GM19023 (cell line): ENCODE results near the gene DHX58.
"Not testable (repeated sequence)": the region's sequence is repeated elsewhere in the genome, so short reads cannot be mapped to it uniquely, and the experiment has no call there.

ENCODE experiments used
- ATAC-seq: cut with Tn5 transposase; IDR thresholded peaks from one replicate; pipeline ENCODE4 v1.9.1; 2021; ENCODE audit warnings: mild to moderate bottlenecking, moderate library complexity; ENCODE audit not compliant: unreplicated experiment

DHX58 gene

DNA sequence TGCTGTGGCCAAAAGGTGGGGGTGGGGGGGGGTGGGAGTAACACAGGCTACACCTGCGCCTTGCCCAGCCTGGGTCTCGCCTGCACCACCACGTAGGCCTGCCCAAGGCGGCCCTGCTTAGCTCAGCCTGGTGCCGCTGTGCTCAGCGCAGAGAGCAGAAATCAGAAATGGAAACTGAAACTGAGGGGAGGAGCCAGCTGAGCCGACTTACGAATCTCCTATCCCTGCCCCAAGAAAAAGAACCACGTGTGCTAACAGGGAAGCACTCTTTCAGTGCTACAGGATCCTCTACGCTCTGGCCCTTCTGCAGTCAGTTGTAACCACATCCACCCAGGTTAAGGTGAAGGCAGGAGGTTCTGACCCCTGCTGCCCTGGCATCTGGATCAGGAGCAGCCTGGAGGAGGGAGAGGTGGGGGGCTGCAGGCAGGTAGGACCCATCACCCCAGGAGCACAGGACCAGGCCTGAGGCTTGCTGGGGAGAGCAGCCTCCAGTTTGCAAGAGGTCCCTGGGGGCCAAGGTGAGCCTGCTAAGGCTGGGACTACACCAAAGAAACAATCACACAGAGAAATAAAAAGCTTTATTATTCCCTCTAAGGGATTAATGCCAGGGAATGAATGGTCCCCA is at the start of gene DHX58:
Gene DHX58, minus strand, starts transcription at position 163 of the 625 bp plus-strand sequence. CDS start 822 bp downstream, outside the sequence.
- ATAC-seq, result peak; percentile 75

DNA sequence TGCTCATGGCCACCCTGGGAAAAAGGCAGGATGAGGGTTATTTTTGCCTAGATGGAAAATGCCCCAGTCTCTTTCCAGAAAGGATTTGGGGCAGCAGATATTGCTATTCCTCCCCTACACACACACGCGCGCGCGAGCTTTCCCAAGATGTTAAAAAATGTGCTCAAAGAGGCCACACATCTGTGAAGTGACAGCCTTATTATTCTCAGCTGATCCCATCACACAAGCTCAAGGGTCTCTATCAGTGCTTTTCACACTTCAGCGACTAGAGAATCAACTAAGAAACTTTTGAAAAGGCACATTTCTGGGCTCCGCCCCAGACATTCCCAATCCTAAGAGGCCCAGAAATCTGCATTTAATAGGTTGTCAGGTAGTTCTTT is 48.0 kb upstream of the DHX58 start:
- no peak for ATAC-seq

- ATAC-seq, result no peak
Measured at GRCh38 chr17:42159796-42160530, 47.4 kb upstream of the DHX58 start.

- no peak for ATAC-seq
Measured at GRCh38 chr17:42155614-42156045, 43.1 kb upstream of the DHX58 start.

GRCh38 chr17:42153919-42154742 is 41.6 kb upstream of the DHX58 start:
- ATAC-seq, result no peak

- ATAC-seq, result no peak
Measured at GRCh38 chr17:42146911-42147607, 34.5 kb upstream of the DHX58 start.

- not testable (repeated sequence) for ATAC-seq
Measured at GRCh38 chr17:42143138-42143537, 30.6 kb upstream of the DHX58 start.

GRCh38 chr17:42142371-42142896 is 29.9 kb upstream of the DHX58 start:
- ATAC-seq, result no peak

DNA sequence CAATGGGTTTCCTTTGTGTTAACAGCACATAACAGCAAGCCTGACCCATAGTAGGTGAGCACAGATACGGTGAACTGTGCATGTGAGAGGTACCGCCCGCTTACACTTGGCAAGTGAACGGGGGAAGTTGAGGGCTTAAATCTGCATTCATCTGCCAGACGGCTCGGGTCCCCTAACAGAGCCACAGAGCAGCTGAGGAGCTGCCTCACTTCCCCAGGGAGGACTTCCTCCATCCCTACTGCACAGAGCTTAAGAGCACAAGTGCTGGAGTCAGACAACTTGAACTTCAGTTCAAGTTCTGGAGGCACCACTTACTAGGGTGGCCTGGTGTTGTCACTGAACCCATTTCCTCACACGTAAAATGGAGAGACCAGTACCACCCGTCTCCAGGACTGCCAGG is 28.9 kb upstream of the DHX58 start:
- ATAC-seq, result no peak

DNA sequence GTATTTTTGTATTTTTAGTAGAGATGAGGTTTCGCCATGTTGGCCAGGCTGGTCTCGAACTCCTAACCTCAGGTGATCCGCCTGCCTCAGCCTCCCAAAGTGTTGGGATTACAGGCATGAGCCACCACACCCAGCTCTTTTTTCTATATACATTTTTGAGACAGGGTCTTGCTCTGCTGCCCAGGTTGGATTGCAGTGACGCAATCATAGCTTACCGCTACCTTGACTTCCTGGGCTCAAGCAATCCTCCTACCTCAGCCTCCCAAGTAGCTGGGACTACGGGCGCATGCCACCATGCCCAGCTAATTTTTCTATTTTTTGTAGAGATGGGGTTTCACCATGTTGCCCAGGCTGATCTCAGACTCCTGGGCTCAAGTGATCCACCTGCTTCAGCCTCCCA is 28.2 kb upstream of the DHX58 start:
- ATAC-seq, result not testable (repeated sequence)

GRCh38 chr17:42138749-42139492 is 26.4 kb upstream of the DHX58 start:
- ATAC-seq, result no peak

GRCh38 chr17:42136654-42137051 is 24.1 kb upstream of the DHX58 start:
- ATAC-seq, result no peak

DNA sequence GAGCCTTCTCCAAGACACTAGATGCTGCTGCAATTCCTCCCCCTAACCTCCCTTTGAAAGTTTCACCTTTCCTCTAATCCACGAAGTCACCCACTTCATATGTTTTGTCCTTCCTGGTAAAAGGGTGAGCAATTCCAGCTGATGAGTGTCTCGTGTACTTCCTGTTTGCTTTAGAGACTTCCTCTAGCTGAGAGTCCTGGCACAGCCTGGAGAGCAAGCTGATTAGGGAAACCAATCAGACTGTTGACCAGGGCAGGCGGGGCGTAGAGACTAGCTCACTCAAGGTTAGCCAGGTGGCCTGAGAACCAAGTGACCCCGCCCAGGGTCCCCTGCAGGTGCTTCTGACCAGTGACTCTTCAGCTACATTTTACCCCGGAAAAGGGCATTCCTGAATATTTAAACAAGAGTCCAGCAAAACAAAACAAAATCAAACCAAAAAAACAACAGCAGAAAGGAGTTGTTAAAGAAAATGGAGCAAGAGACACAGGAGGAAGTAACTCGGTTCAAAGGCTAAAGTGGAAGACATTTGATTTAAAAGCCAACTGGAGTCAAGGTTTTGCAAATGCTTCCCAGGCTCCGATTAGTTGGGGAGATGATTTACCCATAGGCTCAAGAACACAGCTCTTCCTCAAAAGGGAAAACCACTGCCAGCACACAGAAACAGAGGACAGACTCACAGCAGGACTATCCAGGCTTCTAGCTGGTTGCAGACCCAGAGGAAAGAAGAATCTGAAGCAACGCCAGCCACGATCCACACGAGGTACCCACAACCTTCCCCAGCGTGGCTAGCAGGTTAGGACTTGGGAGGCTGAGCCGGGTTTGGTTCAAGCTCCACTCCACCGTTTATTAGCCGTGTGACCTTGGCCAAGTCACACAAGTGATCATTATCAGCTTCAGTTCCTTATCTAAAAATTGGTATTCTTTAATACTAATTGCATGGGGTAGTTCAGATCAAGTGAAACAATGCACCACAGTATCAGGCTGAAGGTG is 23.4 kb upstream of the DHX58 start:
- no peak for ATAC-seq

DNA sequence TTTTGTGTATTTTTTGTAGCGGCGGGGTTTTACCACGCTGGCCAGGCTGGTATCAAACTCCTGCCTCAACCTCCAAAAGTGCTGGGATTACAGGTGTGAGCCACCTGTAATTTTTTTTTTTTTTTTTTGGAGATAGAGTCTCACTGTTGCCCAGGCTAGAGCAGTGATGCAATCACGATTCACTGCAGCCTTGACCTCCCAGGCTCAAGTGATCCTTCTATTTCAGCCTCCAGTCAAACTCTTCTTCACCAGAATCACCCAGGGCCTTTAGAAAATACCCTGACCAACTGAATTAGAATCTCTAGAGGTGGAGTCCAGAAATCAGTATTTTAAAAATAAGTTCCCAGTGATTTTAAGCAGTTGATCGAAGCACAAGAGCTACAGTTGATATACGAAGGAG is 22.6 kb upstream of the DHX58 start:
- ATAC-seq, result no peak

GRCh38 chr17:42133461-42134041 is 21.0 kb upstream of the DHX58 start:
- peak; percentile 75 for ATAC-seq

DNA sequence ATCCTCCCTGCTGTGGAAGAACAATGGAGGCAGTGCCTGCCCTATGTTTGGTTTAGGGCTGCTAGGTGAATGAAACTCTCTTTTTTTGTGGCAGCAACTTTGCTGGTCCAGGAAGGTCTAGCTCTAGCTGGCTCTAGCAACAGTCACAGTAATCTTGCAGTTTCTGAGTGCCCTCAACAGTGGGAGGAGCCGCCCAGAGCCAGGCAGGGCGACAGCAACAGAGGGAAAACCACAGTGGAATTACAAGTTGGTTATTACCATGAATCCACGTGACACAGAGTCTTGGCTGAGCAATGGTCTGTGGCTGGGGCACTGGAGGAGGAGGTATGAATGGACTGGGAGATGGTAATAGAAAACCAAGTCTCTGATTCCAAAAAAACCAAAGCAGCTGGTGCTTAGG is 20.4 kb upstream of the DHX58 start:
- ATAC-seq, result peak; percentile 20

DNA sequence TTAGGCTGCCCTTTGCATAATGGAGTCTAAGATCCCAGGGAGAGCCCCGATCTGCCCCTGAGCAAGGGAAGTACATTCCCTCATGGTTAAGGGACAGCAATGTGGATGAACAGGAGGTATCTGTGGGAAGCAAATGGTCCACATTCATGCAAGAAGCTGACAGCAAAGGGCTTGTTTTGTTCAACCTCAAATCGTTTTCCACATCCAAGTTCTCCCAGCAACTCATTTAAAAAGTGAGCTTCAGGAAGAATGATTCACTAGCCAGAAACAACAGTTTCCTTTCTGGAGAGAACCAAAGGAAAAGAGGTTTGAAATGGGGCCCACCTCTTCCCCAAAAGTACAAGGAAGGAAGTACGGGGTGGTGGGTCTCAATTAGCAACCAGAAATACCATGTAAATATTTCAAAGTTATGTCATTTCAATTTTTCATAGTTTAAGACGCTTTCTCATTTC is 19.5 kb upstream of the DHX58 start:
- no peak for ATAC-seq

GRCh38 chr17:42131232-42131631 is 18.7 kb upstream of the DHX58 start:
- ATAC-seq, result no peak
